ENCODE measurements around the gene CRYGC.

Gene CRYGC

GRCh38 chr2:208129744-208130711 is at the start of gene CRYGC:
Gene CRYGC, minus strand, starts transcription at chr2:208129828. Its CDS starts 36 bp downstream, at chr2:208129792.
- DNase-seq (ENCODE audit: low read depth in 2 of 3, low spot score in 1 of 3), result no peak

GRCh38 chr2:208179028-208179609 is 49.5 kb upstream of the CRYGC start:
- no peak for DNase-seq (ENCODE audit: low read depth in 2 of 3, low spot score in 1 of 3)

GRCh38 chr2:208175840-208176153 is 46.2 kb upstream of the CRYGC start:
- no peak for DNase-seq (ENCODE audit: low read depth in 2 of 3, low spot score in 1 of 3)

- peak; percentile 40 to 70 (median 44) for DNase-seq (ENCODE audit: low read depth in 2 of 3, low spot score in 1 of 3)
Observed at GRCh38 chr2:208175069-208175839, 45.6 kb upstream of the CRYGC start.

GRCh38 chr2:208174144-208174543 is 44.5 kb upstream of the CRYGC start:
- no peak for DNase-seq (ENCODE audit: low read depth in 2 of 3, low spot score in 1 of 3)

GRCh38 chr2:208172125-208172524 is 42.5 kb upstream of the CRYGC start:
- no peak for DNase-seq (ENCODE audit: low read depth in 2 of 3, low spot score in 1 of 3)

- DNase-seq (ENCODE audit: low read depth in 2 of 3, low spot score in 1 of 3), result no peak
Observed at GRCh38 chr2:208164951-208165755, 35.5 kb upstream of the CRYGC start.

GRCh38 chr2:208163489-208163888 is 33.9 kb upstream of the CRYGC start, which contains the start of gene CRYGA:
Gene CRYGA, minus strand, starts transcription at chr2:208163589. Its CDS starts 33 bp downstream, at chr2:208163556.
- DNase-seq (ENCODE audit: low read depth in 2 of 3, low spot score in 1 of 3), result no peak

- DNase-seq (ENCODE audit: low read depth in 2 of 3, low spot score in 1 of 3), result no peak
Observed at GRCh38 chr2:208156439-208156838, 26.8 kb upstream of the CRYGC start.

- DNase-seq (ENCODE audit: low read depth in 2 of 3, low spot score in 1 of 3), result no peak
Observed at GRCh38 chr2:208153156-208153555, 23.5 kb upstream of the CRYGC start.

- DNase-seq (ENCODE audit: low read depth in 2 of 3, low spot score in 1 of 3), result no peak
Observed at GRCh38 chr2:208150956-208151355, 21.3 kb upstream of the CRYGC start.

GRCh38 chr2:208150094-208150493 is 20.5 kb upstream of the CRYGC start:
- DNase-seq (ENCODE audit: low read depth in 2 of 3, low spot score in 1 of 3), result no peak

GRCh38 chr2:208148803-208149202 is 19.2 kb upstream of the CRYGC start:
- DNase-seq (ENCODE audit: low read depth in 2 of 3, low spot score in 1 of 3), result no peak

- no peak for DNase-seq (ENCODE audit: low read depth in 2 of 3, low spot score in 1 of 3)
Observed at GRCh38 chr2:208147759-208148158, 18.1 kb upstream of the CRYGC start.

- DNase-seq (ENCODE audit: low read depth in 2 of 3, low spot score in 1 of 3), result no peak
Observed at GRCh38 chr2:208147008-208147407, 17.4 kb upstream of the CRYGC start.

- DNase-seq (ENCODE audit: low read depth in 2 of 3, low spot score in 1 of 3), result no peak
Observed at GRCh38 chr2:208146006-208146405, 16.4 kb upstream of the CRYGC start, which contains the start of gene CRYGB. Gene CRYGB, minus strand, starts transcription at chr2:208146158. Its CDS starts 38 bp downstream, at chr2:208146120.

GRCh38 chr2:208142925-208143799 is 13.5 kb upstream of the CRYGC start:
- DNase-seq (ENCODE audit: low read depth in 2 of 3, low spot score in 1 of 3), result no peak

GRCh38 chr2:208142240-208142924 is 12.8 kb upstream of the CRYGC start:
- DNase-seq (ENCODE audit: low read depth in 2 of 3, low spot score in 1 of 3), result no peak

- DNase-seq (ENCODE audit: low read depth in 2 of 3, low spot score in 1 of 3), result no peak
Observed at GRCh38 chr2:208139447-208139846, 9.8 kb upstream of the CRYGC start.

Data from stimulated activated CD4-positive, alpha-beta T cell treated with anti-CD3 and anti-CD28 coated beads, Interleukin-12 subunit alpha, Interleukin-12 subunit beta, amount 100 ng/mL, for 48 hours (primary cell).